HL-60 (cell line): ENCODE results near the gene PITPNB.

Experiments
- CTCF ChIP-seq: IDR thresholded peaks from one replicate; pipeline ENCODE4 v1.5.1; 2011; ENCODE audit warnings: low read length, control low read depth, inconsistent platforms; ENCODE audit not compliant: insufficient read depth
- GABPA ChIP-seq: IDR thresholded peaks from 2 replicates; pipeline ENCODE4 v1.6.1; 2012; ENCODE audit warnings: low read depth
- POLR2AphosphoS5 ChIP-seq: IDR thresholded peaks from 2 replicates; pipeline ENCODE4 v1.6.1; 2012; ENCODE audit warnings: low read depth
- REST ChIP-seq: IDR thresholded peaks from 2 replicates; pipeline ENCODE4 v1.6.1; 2012; ENCODE audit warnings: low read depth; ENCODE audit not compliant: insufficient replicate concordance
- SPI1 ChIP-seq: IDR thresholded peaks from 2 replicates; pipeline ENCODE4 v1.6.1; 2012; ENCODE audit warnings: low read depth, mild to moderate bottlenecking, borderline replicate concordance

- no peak for TF ChIP-seq CTCF
- TF ChIP-seq POLR2AphosphoS5, result no peak
- TF ChIP-seq REST, result no peak
- no peak for TF ChIP-seq GABPA
- TF ChIP-seq SPI1, result no peak
Measured at GRCh38 chr22:27803841-27804415, 115.1 kb downstream of the PITPNB start.
